Duodenal mucosa (tissue), 2 donors: ENCODE measurements around the gene CLDN24.

Experiments used
- H3K27ac ChIP-seq: one replicate; pipeline ENCODE4 v1.7.0; 2013; ENCODE audit warnings: low read depth, low read length
- H3K27me3 ChIP-seq, 2 donors: one replicate each; pipeline ENCODE4 v1.7.0; 2013; ENCODE audit warnings: low read length in 2 of 2, control low read depth in 1 of 2; ENCODE audit not compliant: insufficient read depth in 2 of 2, control insufficient read depth in 1 of 2
- H3K36me3 ChIP-seq, 2 donors: one replicate each; pipeline ENCODE4 v1.7.0; 2013; ENCODE audit warnings: low read length in 2 of 2, control low read depth in 1 of 2; ENCODE audit not compliant: insufficient read depth in 2 of 2, control insufficient read depth in 1 of 2
- H3K4me1 ChIP-seq, 2 donors: one replicate each; pipeline ENCODE4 v1.7.0; 2013; ENCODE audit warnings: low read length in 2 of 2, control low read depth in 1 of 2; ENCODE audit not compliant: insufficient read depth in 2 of 2, control insufficient read depth in 1 of 2
- H3K4me3 ChIP-seq, 2 donors: one replicate each; pipeline ENCODE4 v1.7.0; 2013; ENCODE audit warnings: low read length in 2 of 2, low read depth in 1 of 2
- H3K9ac ChIP-seq, 2 donors: one replicate each; pipeline ENCODE4 v1.7.0; 2013; ENCODE audit warnings: low read length in 2 of 2, low read depth in 1 of 2
- H3K9me3 ChIP-seq, 2 donors: one replicate each; pipeline ENCODE4 v1.7.0; 2013; ENCODE audit warnings: low read length in 2 of 2, control low read depth in 1 of 2; ENCODE audit not compliant: control insufficient read depth in 1 of 2

Gene CLDN24

DNA sequence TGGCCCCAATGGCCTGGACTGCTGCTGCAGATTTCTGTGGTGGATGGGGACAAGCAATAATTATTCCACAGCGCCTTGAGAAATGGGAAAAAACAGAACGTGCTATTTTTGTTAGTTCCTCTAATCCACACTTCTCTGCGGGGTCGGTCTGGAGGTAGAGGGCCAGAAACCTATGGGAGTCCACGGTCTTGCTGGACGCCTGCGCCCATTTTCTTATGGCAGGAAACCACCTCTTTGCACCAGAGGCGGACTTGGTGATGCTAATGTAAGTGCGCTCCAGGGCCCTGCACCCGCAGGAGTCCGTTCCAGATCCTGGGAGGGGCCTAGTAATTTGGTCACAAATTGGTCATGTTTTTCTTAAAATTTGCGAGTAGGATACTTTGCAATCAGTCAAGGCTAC is 25.9 kb upstream of the CLDN24 start:
- no peaks in the 10 kb centered on the region for H3K36me3 ChIP-seq
- H3K4me3 ChIP-seq, result no peak overlapping the region
- no peak overlapping the region for H3K27ac ChIP-seq
- no peak overlapping the region for H3K9ac ChIP-seq
- H3K27me3 ChIP-seq, result no peaks in the 10 kb centered on the region
- no peaks in the 10 kb centered on the region for H3K9me3 ChIP-seq
- H3K4me1 ChIP-seq, result peaks cover 0 to under 1% of the 10 kb centered on the region in 2 donors

DNA sequence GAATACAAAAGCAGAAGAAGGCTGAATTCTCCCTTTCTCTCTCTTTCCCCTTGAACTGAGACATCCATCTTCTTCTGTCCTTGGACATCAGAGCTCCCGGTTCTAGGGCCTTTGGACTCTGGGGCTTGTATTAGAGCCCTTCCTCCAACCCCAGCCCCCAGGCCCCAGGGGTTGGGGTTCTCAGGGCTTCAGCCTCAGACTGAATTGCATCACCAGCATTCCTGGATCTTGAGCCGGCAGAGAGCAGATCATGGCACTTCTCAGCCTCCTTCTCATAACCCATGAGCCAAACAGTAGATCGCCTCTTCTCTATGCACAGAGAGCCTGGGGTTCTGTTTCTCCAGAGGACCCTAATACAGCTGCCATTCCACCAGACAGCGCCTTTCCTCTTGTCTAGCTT is 25.3 kb upstream of the CLDN24 start:
- Histone ChIP-seq H3K27ac (no peak overlapping the region), H3K27me3 (no peaks in the 10 kb centered on the region), H3K9ac (no peak overlapping the region), H3K4me1 (peaks cover under 1 to 3% of the 10 kb centered on the region in 2 donors), H3K9me3 (no peaks in the 10 kb centered on the region), H3K4me3 (no peak overlapping the region), H3K36me3 (no peaks in the 10 kb centered on the region)

DNA sequence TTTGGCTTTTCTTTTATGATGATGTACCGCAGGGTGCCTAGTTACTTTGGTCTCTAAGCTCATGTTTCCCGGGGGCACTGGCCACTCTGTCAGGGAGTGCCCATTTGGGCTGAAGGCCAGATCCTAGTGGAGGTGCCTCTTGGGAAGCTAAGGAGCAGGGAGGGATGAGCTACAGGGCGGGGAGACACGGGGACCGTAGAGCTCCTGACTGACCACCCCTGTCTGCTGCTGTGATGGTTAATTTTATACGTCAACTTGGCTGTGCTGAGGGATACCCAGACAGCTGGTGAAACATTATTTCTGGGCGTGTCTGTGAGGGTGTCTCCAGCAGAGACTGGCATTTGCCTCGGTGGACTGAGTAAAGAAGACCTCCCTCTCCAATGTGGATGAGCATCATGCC is 24.9 kb upstream of the CLDN24 start:
- Histone ChIP-seq H3K27ac (no peak overlapping the region), H3K4me3 (no peak overlapping the region), H3K36me3 (no peaks in the 10 kb centered on the region), H3K27me3 (no peaks in the 10 kb centered on the region), H3K9ac (no peak overlapping the region), H3K4me1 (peaks cover 3 to 4% of the 10 kb centered on the region in 2 donors), H3K9me3 (no peaks in the 10 kb centered on the region)

DNA sequence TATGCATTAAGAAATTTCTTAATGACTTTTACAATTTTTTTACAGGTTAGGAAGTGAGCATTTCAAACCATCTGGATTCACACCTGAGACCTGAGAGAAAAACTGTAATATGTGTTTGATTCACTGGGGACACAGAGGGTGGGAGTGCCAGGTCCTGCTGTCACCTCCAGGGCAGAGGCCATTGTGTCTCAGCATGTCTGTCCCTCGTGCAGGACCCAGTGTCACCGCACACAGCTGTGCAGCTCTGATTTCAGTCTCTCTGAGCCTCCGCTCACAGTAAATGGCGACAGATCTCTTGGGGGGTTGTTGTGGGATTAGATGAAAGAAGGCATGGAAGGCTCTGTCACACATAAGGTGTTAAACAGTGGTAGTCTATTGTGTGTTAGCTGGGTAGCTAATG is 23.0 kb upstream of the CLDN24 start:
- Histone ChIP-seq H3K9ac (no peak overlapping the region), H3K4me1 (peaks cover 3 to 4% of the 10 kb centered on the region in 2 donors), H3K27me3 (no peaks in the 10 kb centered on the region), H3K4me3 (no peak overlapping the region), H3K27ac (no peak overlapping the region), H3K9me3 (no peaks in the 10 kb centered on the region), H3K36me3 (no peaks in the 10 kb centered on the region)

DNA sequence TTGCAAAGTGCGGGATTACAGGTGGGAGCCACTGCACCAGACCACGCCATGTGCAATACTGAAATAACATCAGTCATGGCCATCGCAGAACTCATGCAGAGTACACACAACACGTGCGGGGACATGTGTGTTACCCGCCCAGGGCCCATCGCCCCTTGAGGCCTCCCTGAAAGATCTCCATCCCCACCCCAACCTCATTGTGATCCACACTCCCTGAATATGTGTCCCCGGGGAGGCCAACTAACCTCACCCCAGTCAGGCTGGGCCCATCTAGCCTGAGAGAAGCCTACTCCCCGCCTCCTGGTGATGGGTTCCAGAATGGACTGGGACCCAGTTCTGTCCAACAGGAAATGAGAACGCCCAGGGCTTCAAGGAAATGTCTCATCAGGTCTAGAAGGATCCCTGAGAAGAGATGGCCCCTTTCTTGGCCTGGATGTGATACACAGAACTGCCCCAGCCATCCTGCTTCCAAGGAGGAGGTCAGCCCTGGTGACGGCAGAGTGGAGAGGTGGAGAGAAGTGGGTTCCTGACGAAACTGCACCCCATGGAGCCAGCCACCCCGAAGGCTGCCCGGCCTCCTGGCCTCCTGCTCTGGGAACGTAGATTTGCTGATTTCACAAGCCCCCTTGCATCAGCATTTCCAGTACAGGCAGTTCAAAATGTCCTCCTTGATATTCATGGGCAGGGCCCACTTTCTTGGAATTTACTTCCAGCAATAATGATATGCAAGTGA is 22.5 kb upstream of the CLDN24 start:
- H3K27ac ChIP-seq, result no peak overlapping the region
- H3K36me3 ChIP-seq, result no peaks in the 10 kb centered on the region
- H3K4me1 ChIP-seq, result peaks cover 3 to 4% of the 10 kb centered on the region in 2 donors
- H3K9me3 ChIP-seq, result no peaks in the 10 kb centered on the region
- no peak overlapping the region for H3K4me3 ChIP-seq
- H3K27me3 ChIP-seq, result no peaks in the 10 kb centered on the region
- H3K9ac ChIP-seq, result no peak overlapping the region

DNA sequence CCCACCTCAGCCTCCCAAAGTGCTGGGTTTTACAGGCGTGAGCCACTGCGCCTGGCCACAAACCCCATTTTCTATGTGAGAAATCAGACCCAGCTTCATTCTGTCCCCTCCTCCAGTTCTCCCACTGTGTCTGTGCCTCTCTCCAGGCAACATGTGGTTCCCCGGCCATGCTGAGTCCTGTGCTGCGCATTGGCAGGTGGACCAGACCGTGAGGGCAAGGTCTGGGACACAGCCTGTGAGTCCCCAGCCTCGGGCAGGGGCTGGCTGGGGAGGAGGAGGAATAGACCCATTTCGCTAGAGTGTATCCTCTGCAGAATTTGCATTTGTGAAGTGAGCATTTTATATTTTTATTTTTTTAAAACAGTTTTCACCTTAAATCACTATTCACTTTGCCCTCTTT is 21.5 kb upstream of the CLDN24 start:
- H3K9ac ChIP-seq, result no peak overlapping the region
- no peaks in the 10 kb centered on the region for H3K9me3 ChIP-seq
- no peak overlapping the region for H3K27ac ChIP-seq
- peaks cover 3 to 4% of the 10 kb centered on the region in 2 donors for H3K4me1 ChIP-seq
- no peaks in the 10 kb centered on the region for H3K27me3 ChIP-seq
- no peaks in the 10 kb centered on the region for H3K36me3 ChIP-seq
- no peak overlapping the region for H3K4me3 ChIP-seq

DNA sequence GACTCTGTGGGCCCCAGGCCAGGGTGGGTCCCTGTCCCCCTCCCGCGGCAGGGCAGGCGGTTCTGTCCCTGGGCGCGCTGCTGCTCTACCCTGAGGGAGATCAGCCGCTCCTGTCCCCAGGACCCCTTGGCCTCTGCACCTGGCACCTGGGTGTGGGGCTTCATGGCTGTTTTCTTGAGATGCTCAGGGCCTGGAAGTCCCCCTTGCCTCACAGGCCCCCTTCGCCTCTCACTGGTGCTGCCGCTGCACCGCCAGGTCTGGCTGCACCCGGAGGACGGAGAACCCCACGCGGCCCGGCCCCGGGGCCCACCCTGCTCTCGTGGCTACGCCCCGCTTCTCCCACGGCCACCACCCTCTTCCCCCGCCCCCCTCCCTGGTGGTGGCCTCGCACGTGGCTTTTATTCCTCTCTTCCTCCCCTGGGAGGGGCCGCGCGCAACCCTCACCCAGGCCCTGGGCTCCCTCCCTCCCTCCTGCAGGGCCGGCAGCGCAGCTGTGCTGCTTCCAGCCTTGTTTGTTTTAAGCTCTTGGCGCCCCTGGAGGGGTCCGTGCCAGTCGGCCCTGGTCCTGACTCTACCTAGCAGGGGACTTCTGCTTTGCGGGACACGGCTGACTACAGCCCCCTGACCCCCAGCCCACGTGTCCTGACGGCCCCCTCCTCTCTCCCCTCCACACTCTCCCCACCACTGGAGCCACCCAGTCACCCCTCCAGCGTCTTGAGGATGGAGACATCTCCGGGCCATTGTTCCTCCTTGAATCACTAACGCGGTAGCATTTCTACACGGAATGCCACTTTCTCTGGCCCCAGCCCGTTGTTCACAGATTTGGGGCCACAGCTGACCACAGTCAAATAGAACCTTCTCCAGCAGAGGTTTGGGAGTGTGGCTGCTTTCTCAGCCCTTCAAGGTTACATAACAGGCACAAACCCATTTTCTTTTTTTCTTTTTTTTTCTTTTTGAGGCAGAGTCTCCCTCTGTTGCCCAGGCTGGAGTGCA is 20.6 kb upstream of the CLDN24 start:
- peaks cover 3 to 4% of the 10 kb centered on the region in 2 donors for H3K4me1 ChIP-seq
- H3K4me3 ChIP-seq, result peak overlapping the region; percentile 30 to 51
- no peaks in the 10 kb centered on the region for H3K36me3 ChIP-seq
- H3K9ac ChIP-seq, result peak overlapping the region; percentile 6 to 29
- no peak overlapping the region for H3K27ac ChIP-seq
- H3K9me3 ChIP-seq, result no peaks in the 10 kb centered on the region
- no peaks in the 10 kb centered on the region for H3K27me3 ChIP-seq

DNA sequence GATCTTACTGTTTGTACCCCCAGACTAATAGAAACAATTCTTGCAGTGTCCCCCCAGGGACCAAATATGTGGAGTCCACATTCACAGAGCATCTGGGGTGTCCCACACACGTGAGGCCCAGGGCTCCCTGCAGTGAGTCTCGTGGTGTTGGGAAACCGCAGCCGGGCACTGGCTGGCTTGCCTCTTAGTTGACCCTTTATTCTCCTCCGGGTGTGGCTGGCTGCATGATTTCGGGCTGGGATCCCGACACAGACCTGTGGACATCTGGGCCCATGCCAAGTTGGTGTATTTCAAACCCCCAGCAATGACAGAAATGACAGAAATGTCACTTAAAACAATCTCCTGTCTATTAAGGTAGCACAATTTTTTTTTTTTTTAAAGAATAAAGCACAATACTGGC is 15.6 kb upstream of the CLDN24 start:
- peaks cover 0 to 3% of the 10 kb centered on the region in 2 donors for H3K27me3 ChIP-seq
- H3K36me3 ChIP-seq, result no peaks in the 10 kb centered on the region
- no peak overlapping the region for H3K9ac ChIP-seq
- peaks cover 5 to 7% of the 10 kb centered on the region in 2 donors for H3K4me1 ChIP-seq
- no peaks in the 10 kb centered on the region for H3K9me3 ChIP-seq
- no peak overlapping the region for H3K4me3 ChIP-seq
- H3K27ac ChIP-seq, result no peak overlapping the region

DNA sequence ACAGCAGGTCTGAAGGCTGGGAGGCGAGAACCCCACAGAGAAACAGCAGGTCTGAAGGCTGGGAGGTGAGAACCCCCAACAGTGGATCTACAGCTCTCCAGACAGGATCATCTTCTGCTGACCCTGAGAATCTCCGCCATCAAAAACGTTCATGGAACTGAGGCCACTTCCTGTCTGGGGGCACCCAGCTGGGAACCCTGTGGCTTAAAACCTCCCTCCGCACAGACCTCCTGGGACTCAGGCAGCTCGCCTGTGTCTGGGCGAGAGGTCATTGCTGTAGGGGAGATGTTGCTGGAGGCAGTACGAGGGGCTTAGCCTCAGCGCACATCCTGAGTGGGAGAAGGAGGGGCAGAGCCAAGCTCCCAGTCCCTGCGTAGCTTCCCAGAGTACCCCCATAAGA is 15.1 kb upstream of the CLDN24 start:
- Histone ChIP-seq H3K27me3 (peaks cover 0 to 3% of the 10 kb centered on the region in 2 donors), H3K4me3 (no peak overlapping the region), H3K27ac (no peak overlapping the region), H3K9ac (no peak overlapping the region), H3K36me3 (no peaks in the 10 kb centered on the region), H3K4me1 (peaks cover 4 to 5% of the 10 kb centered on the region in 2 donors), H3K9me3 (no peaks in the 10 kb centered on the region)

DNA sequence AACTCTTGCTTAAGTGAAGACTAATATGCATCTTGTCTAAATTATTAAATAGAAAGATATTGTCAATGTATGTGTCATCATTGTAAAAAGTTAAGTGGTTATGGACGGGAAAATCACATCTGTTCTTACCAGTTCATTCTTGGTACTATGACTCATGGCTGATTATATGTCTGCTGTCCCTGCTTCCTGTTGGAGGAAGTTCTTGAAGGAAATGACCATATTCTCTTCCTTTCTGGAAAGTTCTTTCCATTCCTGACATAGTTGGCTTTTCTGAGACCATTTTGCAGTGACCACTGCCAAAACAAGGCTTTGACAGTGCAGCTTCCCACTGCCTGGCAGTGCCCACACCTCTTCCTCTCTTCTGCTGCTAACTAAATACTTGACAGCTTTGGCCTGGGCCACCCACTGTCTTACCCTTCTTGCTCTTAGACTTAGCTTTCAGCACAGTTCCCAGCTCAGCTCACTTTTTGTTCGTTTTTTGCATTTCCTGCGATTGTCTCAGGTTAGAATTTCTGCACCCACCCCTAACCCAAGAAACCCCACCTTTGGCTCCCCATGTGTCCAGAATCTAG is 13.2 kb upstream of the CLDN24 start:
- Histone ChIP-seq H3K36me3 (no peaks in the 10 kb centered on the region), H3K4me3 (no peak overlapping the region), H3K9ac (no peak overlapping the region), H3K9me3 (no peaks in the 10 kb centered on the region), H3K27ac (no peak overlapping the region), H3K27me3 (peaks cover 0 to 3% of the 10 kb centered on the region in 2 donors), H3K4me1 (peaks cover 3 to 5% of the 10 kb centered on the region in 2 donors)
